ENCODE results near the gene NPC1.

DNA sequence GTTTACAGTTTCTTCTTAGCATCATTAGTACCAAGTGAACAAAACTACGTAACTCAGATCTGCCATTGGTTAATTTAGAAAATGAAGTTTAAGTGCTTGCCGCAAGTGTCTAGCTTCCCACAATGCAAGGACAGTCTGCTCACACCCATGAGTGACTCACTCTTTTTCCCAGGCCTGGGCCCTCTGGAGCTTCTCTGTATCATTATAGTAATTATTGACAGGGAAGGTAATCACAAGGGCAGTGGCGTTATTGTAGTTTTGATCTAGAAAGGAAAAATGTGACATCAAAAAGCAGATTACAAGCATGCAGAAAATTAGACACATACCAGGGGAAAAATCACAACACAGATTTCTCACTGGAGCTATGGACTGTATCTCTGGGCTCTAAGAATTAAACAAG lies 38.5 kb downstream of the NPC1 start:
- TF ChIP-seq, protein P1, sequence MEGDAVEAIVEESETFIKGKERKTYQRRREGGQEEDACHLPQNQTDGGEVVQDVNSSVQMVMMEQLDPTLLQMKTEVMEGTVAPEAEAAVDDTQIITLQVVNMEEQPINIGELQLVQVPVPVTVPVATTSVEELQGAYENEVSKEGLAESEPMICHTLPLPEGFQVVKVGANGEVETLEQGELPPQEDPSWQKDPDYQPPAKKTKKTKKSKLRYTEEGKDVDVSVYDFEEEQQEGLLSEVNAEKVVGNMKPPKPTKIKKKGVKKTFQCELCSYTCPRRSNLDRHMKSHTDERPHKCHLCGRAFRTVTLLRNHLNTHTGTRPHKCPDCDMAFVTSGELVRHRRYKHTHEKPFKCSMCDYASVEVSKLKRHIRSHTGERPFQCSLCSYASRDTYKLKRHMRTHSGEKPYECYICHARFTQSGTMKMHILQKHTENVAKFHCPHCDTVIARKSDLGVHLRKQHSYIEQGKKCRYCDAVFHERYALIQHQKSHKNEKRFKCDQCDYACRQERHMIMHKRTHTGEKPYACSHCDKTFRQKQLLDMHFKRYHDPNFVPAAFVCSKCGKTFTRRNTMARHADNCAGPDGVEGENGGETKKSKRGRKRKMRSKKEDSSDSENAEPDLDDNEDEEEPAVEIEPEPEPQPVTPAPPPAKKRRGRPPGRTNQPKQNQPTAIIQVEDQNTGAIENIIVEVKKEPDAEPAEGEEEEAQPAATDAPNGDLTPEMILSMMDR (optimal IDR thresholded peaks at IDR 0.05 in 1 of 3, IDR thresholded peaks at IDR 0.05 in 1 of 3, conservative IDR thresholded peaks at IDR 0.05 in 1 of 3; ENCODE audit: extremely low read depth in 1 of 3, insufficient read depth in 2 of 3, low read length in 3 of 3): no peak
- no peak for TF ChIP-seq EZH2 (IDR thresholded peaks at IDR 0.05; ENCODE audit: low read length)
